GM12873 (cell line): ENCODE data around the gene ABHD17C.

ENCODE experiments used
- CTCF ChIP-seq: IDR thresholded peaks from 2 replicates; pipeline ENCODE4 v1.5.1; 2012; ENCODE audit warnings: low read depth, mild to moderate bottlenecking, moderate library complexity, low read length, control low read depth; ENCODE audit not compliant: insufficient read depth; ENCODE audit errors: missing control alignments

ABHD17C gene

GRCh38 chr15:80679167-80679803 is 15.8 kb upstream of the ABHD17C start:
- no peak for TF ChIP-seq CTCF

GRCh38 chr15:80679804-80680175 is 15.3 kb upstream of the ABHD17C start:
- no peak for TF ChIP-seq CTCF

GRCh38 chr15:80682201-80682600 is 12.9 kb upstream of the ABHD17C start:
- no peak for TF ChIP-seq CTCF

GRCh38 chr15:80684697-80685096 is 10.4 kb upstream of the ABHD17C start:
- TF ChIP-seq CTCF, result no peak

- TF ChIP-seq CTCF, result no peak
These were observed 9.5 kb upstream of the ABHD17C start for GRCh38 chr15:80685628-80686027.

- TF ChIP-seq CTCF, result no peak
These were observed 5.8 kb upstream of the ABHD17C start for GRCh38 chr15:80689294-80689693.

- no peak for TF ChIP-seq CTCF
These were observed 5.4 kb upstream of the ABHD17C start for GRCh38 chr15:80689716-80690115.

- TF ChIP-seq CTCF, result no peak
These were observed 3.5 kb upstream of the ABHD17C start for GRCh38 chr15:80691575-80691974.
